Neural progenitor cell (in vitro differentiated cells): Measurements from ENCODE around the gene SLC35E4. TPM values are rescaled to one million over a fixed set of nuclear protein-coding genes. Genes with fewer than 3 reads are reported as not detected.

Experiments
- DNase-seq: peaks from one replicate; pipeline ENCODE4 v3.0.0-alpha.2; 2016; ENCODE audit warnings: low spot score
- H2AFZ ChIP-seq: fragments of 200-600 bp; sonication (generic); replicated peaks from 2 replicates; pipeline ENCODE4 v1.6.1; 2016; ENCODE audit warnings: antibody characterized with exemption
- H3F3A ChIP-seq: fragments of 200-600 bp; sonication (generic); 2 replicates; pipeline ENCODE4 v1.6.1; 2016; ENCODE audit warnings: antibody characterized with exemption, low read depth
- H3K27ac ChIP-seq: fragments of 200-600 bp; sonication (generic); 2 replicates; pipeline ENCODE4 v1.5.1; 2016; ENCODE audit warnings: mild to moderate bottlenecking
- H3K27me3 ChIP-seq: fragments of 200-600 bp; sonication (generic); 2 replicates; pipeline ENCODE4 v1.6.1; 2016; ENCODE audit warnings: mild to moderate bottlenecking, moderate library complexity
- H3K36me3 ChIP-seq: fragments of 200-600 bp; sonication (generic); 2 replicates; pipeline ENCODE4 v1.5.1; 2016
- H3K4me1 ChIP-seq: fragments of 200-600 bp; sonication (generic); 2 replicates; pipeline ENCODE4 v1.6.1; 2016; ENCODE audit warnings: mixed run types
- H3K4me2 ChIP-seq: fragments of 200-600 bp; sonication (generic); 2 replicates; pipeline ENCODE4 v1.6.1; 2016
- H3K4me3 ChIP-seq: fragments of 200-600 bp; sonication (generic); 2 replicates; pipeline ENCODE4 v1.5.1; 2016
- H3K79me2 ChIP-seq: fragments of 200-600 bp; sonication (generic); 2 replicates; pipeline ENCODE4 v1.6.1; 2016; ENCODE audit warnings: low read depth
- H3K9ac ChIP-seq: fragments of 200-600 bp; sonication (generic); 2 replicates; pipeline ENCODE4 v1.6.1; 2016
- H3K9me3 ChIP-seq: fragments of 200-600 bp; sonication (generic); 2 replicates; pipeline ENCODE4 v1.5.1; 2016; ENCODE audit warnings: low read depth
- H4K20me1 ChIP-seq: fragments of 200-600 bp; sonication (generic); 2 replicates; pipeline ENCODE4 v1.6.1; 2016; ENCODE audit warnings: low read depth
- H3K27ac Mint-ChIP-seq: 3 replicates; pipeline ENCODE4 v1.8.0; 2021; ENCODE audit warnings: mixed read lengths
- H3K27me3 Mint-ChIP-seq: 2 replicates; pipeline ENCODE4 v1.8.0; 2022; ENCODE audit warnings: low read depth, mild to moderate bottlenecking, inconsistent platforms, moderate library complexity, mixed read lengths; ENCODE audit not compliant: insufficient read depth
- H3K36me3 Mint-ChIP-seq: 3 replicates; pipeline ENCODE4 v1.8.0; 2021; ENCODE audit warnings: mixed read lengths
- H3K4me1 Mint-ChIP-seq: 3 replicates; pipeline ENCODE4 v1.8.0; 2021; ENCODE audit warnings: mixed read lengths
- H3K4me3 Mint-ChIP-seq: 3 replicates; pipeline ENCODE4 v1.8.0; 2021; ENCODE audit warnings: mild to moderate bottlenecking, moderate library complexity, mixed read lengths
- H3K9me3 Mint-ChIP-seq: 3 replicates; pipeline ENCODE4 v1.8.0; 2020; ENCODE audit warnings: mixed read lengths
- EZH2 ChIP-seq: fragments of 200-600 bp; sonication (generic); IDR thresholded peaks from 2 replicates; pipeline ENCODE4 v1.6.1; 2017; ENCODE audit warnings: antibody characterized with exemption, mild to moderate bottlenecking, moderate library complexity
- EZH2phosphoT487 ChIP-seq: fragments of 200-600 bp; sonication (generic); IDR thresholded peaks from 2 replicates; pipeline ENCODE4 v1.6.1; 2017; ENCODE audit warnings: antibody characterized with exemption
- total RNA-seq: library from RNA; depleted of rRNA; stranded (reverse); fragments of >200 nt; gene quantifications from 2 replicates; pipeline ENCODE4 v1.2.3, GENCODE V29; 2015; ENCODE audit warnings: low replicate concordance
- TF ChIP-seq, protein P1 (sequence below): fragments of 200-600 bp; sonication (generic); IDR thresholded peaks from 2 replicates; pipeline ENCODE4 v1.5.1; 2017; ENCODE audit warnings: antibody characterized with exemption, mild to moderate bottlenecking

The SLC35E4 gene
- total RNA-seq, 1 donor from 2014 or later: 0.36 TPM

- Histone ChIP-seq H3K4me2 (no peak overlapping the region), H3K4me3 (no peak overlapping the region), H2AFZ (no peak overlapping the region), H3K9ac (no peak overlapping the region), H3K4me1 (peaks cover 9% of the 10 kb centered on the region), H3K79me2 (no peaks in the 10 kb centered on the region), H3K36me3 (no peaks in the 10 kb centered on the region), H3F3A (no peaks in the 10 kb centered on the region), H4K20me1 (no peaks in the 10 kb centered on the region), H3K27me3 (no peaks in the 10 kb centered on the region), H3K27ac (no peak overlapping the region), H3K9me3 (no peaks in the 10 kb centered on the region)
- TF ChIP-seq EZH2phosphoT487: no peak
- TF ChIP-seq, protein P1, sequence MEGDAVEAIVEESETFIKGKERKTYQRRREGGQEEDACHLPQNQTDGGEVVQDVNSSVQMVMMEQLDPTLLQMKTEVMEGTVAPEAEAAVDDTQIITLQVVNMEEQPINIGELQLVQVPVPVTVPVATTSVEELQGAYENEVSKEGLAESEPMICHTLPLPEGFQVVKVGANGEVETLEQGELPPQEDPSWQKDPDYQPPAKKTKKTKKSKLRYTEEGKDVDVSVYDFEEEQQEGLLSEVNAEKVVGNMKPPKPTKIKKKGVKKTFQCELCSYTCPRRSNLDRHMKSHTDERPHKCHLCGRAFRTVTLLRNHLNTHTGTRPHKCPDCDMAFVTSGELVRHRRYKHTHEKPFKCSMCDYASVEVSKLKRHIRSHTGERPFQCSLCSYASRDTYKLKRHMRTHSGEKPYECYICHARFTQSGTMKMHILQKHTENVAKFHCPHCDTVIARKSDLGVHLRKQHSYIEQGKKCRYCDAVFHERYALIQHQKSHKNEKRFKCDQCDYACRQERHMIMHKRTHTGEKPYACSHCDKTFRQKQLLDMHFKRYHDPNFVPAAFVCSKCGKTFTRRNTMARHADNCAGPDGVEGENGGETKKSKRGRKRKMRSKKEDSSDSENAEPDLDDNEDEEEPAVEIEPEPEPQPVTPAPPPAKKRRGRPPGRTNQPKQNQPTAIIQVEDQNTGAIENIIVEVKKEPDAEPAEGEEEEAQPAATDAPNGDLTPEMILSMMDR: no peak
- TF ChIP-seq EZH2: no peak
- no peak for DNase-seq
- Mint-ChIP-seq H3K9me3 (peaks cover 10% of the 10 kb centered on the region), H3K4me1 (peaks cover 20% of the 10 kb centered on the region), H3K27ac (no peak overlapping the region), H3K27me3 (peaks cover 3% of the 10 kb centered on the region), H3K36me3 (peaks cover 4% of the 10 kb centered on the region), H3K4me3 (no peak overlapping the region)
Measured at GRCh38 chr22:30650508-30651116, 15.0 kb downstream of the SLC35E4 start.

- Mint-ChIP-seq H3K27me3 (peaks cover 3% of the 10 kb centered on the region), H3K4me1 (peaks cover 20% of the 10 kb centered on the region), H3K27ac (no peak overlapping the region), H3K36me3 (peaks cover 5% of the 10 kb centered on the region), H3K4me3 (no peak overlapping the region), H3K9me3 (peaks cover 10% of the 10 kb centered on the region)
- Histone ChIP-seq H3K27ac (no peak overlapping the region), H3K4me3 (no peak overlapping the region), H3K36me3 (no peaks in the 10 kb centered on the region), H3K27me3 (no peaks in the 10 kb centered on the region), H3F3A (no peaks in the 10 kb centered on the region), H3K4me1 (peaks cover 9% of the 10 kb centered on the region), H3K79me2 (no peaks in the 10 kb centered on the region), H3K9ac (no peak overlapping the region), H4K20me1 (no peaks in the 10 kb centered on the region), H2AFZ (no peak overlapping the region), H3K9me3 (no peaks in the 10 kb centered on the region), H3K4me2 (no peak overlapping the region)
- TF ChIP-seq, protein P1: no peak
- no peak for TF ChIP-seq EZH2phosphoT487
- TF ChIP-seq EZH2: no peak
- no peak for DNase-seq
Measured at GRCh38 chr22:30652852-30653251, 17.3 kb downstream of the SLC35E4 start.

GRCh38 chr22:30654361-30654760 is 18.8 kb downstream of the SLC35E4 start:
- DNase-seq: no peak
- Mint-ChIP-seq H3K4me3 (no peak overlapping the region), H3K4me1 (peaks cover 20% of the 10 kb centered on the region), H3K9me3 (peaks cover 8% of the 10 kb centered on the region), H3K27me3 (peaks cover 2% of the 10 kb centered on the region), H3K36me3 (peaks cover 10% of the 10 kb centered on the region), H3K27ac (peak overlapping the region; percentile 86)
- Histone ChIP-seq H4K20me1 (no peaks in the 10 kb centered on the region), H3K79me2 (no peaks in the 10 kb centered on the region), H3K4me2 (no peak overlapping the region), H3K9ac (no peak overlapping the region), H3K36me3 (no peaks in the 10 kb centered on the region), H2AFZ (no peak overlapping the region), H3K4me1 (peaks cover 9% of the 10 kb centered on the region), H3K27ac (no peak overlapping the region), H3K27me3 (no peaks in the 10 kb centered on the region), H3K4me3 (no peak overlapping the region), H3F3A (no peaks in the 10 kb centered on the region), H3K9me3 (no peaks in the 10 kb centered on the region)
- TF ChIP-seq EZH2phosphoT487: no peak
- no peak for TF ChIP-seq EZH2
- TF ChIP-seq, protein P1: no peak
